ENCODE data around the gene PGK1.

GRCh38 chrX:78075787-78076389 lies 28.2 kb upstream of the PGK1 start:
- TF ChIP-seq CTCF (conservative IDR thresholded peaks at IDR 0.05 in 1 of 2, IDR thresholded peaks at IDR 0.05 in 1 of 2; ENCODE audit: low read depth in 1 of 2, low read length in 2 of 2) (no peak), EZH2 (IDR thresholded peaks at IDR 0.05; ENCODE audit: low read length, missing control alignments) (no peak)

All from fibroblast of lung (primary cell).